BE2C (cell line): ENCODE measurements around the gene NIN.

ENCODE experiments used
- DNase-seq: peaks from one replicate; pipeline ENCODE4 v3.0.0-alpha.2; 2020
- H3K27me3 ChIP-seq: fragments of 250-450 bp; sonication (Bioruptor Pico); 2 replicates; pipeline ENCODE4 v1.5.1; 2020; ENCODE audit warnings: mild to moderate bottlenecking
- H3K36me3 ChIP-seq: fragments of 250-450 bp; sonication (Bioruptor Pico); 2 replicates; pipeline ENCODE4 v1.5.1; 2020; ENCODE audit warnings: mild to moderate bottlenecking
- H3K4me1 ChIP-seq: fragments of 250-450 bp; sonication (Bioruptor Pico); 2 replicates; pipeline ENCODE4 v1.5.1; 2020
- H3K4me3 ChIP-seq: 2 replicates; pipeline ENCODE4 v1.5.1; 2011; ENCODE audit warnings: low read depth, low read length
- H3K9me3 ChIP-seq: fragments of 250-450 bp; sonication (Bioruptor Pico); 2 replicates; pipeline ENCODE4 v1.5.1; 2020
- TF ChIP-seq, protein P1 (sequence below): IDR thresholded peaks from 2 replicates; pipeline ENCODE4 v1.5.1; 2012; ENCODE audit warnings: mild to moderate bottlenecking, low read depth, low read length

NIN gene

DNA sequence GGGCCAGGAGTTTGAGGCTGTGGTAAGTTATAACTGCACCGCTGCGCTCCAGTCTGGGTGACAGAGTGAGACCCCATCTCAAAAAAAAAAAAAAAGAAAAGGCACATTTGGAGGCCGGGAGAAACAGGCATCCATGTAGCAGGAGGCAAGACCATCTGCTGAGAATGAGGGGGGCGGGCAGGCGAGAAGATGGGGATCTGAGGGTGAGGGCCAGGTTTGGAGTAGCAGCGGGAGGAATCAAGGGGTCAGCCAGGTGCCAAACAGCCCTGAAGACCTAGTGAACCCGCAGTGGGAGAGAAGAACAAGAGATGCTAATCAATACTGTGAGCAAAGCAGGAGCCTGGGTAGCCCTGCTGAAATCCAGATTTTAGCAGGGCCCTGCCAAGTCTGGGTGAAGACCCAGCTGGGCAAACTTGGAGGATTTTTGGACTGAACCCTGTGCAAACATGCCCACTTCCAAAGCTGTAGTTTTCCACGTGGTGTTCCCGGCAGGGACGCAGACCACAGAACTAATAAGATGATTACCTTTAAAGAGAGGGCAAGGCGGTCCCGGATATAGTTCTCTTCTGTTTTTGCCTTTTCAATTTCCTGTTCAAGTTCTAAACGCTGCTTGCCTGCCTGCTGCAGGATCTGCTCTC, 61.0 kb downstream of the NIN start:
- Histone ChIP-seq H3K36me3 (peaks cover 12% of the 10 kb centered on the region), H3K4me1 (peaks cover 4% of the 10 kb centered on the region; the same call in 1 of the 2 replicates), H3K9me3 (no peaks in the 10 kb centered on the region), H3K27me3 (no peaks in the 10 kb centered on the region), H3K4me3 (no peak overlapping the region)
- no peak for DNase-seq
- TF ChIP-seq, protein P1, sequence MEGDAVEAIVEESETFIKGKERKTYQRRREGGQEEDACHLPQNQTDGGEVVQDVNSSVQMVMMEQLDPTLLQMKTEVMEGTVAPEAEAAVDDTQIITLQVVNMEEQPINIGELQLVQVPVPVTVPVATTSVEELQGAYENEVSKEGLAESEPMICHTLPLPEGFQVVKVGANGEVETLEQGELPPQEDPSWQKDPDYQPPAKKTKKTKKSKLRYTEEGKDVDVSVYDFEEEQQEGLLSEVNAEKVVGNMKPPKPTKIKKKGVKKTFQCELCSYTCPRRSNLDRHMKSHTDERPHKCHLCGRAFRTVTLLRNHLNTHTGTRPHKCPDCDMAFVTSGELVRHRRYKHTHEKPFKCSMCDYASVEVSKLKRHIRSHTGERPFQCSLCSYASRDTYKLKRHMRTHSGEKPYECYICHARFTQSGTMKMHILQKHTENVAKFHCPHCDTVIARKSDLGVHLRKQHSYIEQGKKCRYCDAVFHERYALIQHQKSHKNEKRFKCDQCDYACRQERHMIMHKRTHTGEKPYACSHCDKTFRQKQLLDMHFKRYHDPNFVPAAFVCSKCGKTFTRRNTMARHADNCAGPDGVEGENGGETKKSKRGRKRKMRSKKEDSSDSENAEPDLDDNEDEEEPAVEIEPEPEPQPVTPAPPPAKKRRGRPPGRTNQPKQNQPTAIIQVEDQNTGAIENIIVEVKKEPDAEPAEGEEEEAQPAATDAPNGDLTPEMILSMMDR = no peak

DNA sequence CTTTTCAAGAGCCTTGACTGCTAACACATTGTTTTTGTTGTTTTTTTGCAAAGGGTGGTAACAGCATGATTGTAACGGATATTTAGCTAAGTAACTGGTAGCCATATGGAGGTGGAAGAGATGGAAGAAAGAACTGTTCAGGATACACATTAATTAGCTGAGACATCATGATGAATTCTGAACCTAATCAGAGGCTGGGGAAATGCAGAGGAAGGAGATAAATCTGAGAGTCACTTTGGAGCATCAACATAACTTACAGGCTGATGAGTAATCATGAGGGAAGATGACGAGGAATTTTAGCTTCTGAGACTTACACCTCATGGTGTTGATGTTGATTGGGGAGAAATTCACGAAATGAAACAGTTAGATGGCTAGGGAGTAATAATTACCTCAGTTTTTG, 62.3 kb downstream of the NIN start:
- TF ChIP-seq, protein P1 = no peak
- Histone ChIP-seq H3K36me3 (peaks cover 13% of the 10 kb centered on the region), H3K27me3 (no peaks in the 10 kb centered on the region), H3K9me3 (no peaks in the 10 kb centered on the region), H3K4me3 (no peak overlapping the region), H3K4me1 (peaks cover 4% of the 10 kb centered on the region; the same call in 1 of the 2 replicates)
- DNase-seq = no peak

DNA sequence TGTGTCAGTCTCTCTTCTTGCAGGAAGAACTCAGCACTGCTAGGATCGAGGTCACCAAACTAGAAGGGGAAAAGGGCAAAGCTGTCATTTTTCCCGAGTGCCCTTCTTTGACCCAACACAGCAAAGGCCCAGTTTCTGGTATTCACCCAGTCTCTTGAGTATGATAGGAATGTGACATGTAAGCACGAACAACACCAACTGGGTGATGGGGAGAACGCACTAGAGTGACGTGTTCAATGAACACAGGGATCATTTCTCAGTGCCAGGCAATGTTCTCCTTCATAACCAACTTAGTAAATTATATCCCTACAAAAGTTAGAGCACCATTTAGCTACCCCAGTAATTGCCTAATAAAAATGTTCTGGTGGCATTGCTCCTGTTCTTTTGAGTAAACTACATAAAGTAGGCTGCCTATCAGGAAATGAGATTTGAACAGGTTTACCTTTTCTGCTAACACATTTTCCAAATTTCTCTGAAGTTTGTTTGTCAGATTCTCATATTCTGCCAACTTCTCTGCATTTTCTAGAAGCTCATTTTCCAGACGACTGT, 64.5 kb downstream of the NIN start:
- Histone ChIP-seq H3K4me3 (no peak overlapping the region), H3K36me3 (peaks cover 27% of the 10 kb centered on the region), H3K4me1 (peaks cover 4% of the 10 kb centered on the region; the same call in 1 of the 2 replicates), H3K9me3 (no peaks in the 10 kb centered on the region), H3K27me3 (no peaks in the 10 kb centered on the region)
- TF ChIP-seq, protein P1 = no peak
- no peak for DNase-seq

- DNase-seq = no peak
- H3K27me3 ChIP-seq = no peaks in the 10 kb centered on the region
- H3K4me1 ChIP-seq = peaks cover 3% of the 10 kb centered on the region; the same call in 1 of the 2 replicates
- peaks cover 25% of the 10 kb centered on the region for H3K36me3 ChIP-seq
- no peaks in the 10 kb centered on the region for H3K9me3 ChIP-seq
- TF ChIP-seq, protein P1 = no peak
- no peak overlapping the region for H3K4me3 ChIP-seq
Measured at GRCh38 chr14:50763382-50764007, 67.5 kb downstream of the NIN start.

DNA sequence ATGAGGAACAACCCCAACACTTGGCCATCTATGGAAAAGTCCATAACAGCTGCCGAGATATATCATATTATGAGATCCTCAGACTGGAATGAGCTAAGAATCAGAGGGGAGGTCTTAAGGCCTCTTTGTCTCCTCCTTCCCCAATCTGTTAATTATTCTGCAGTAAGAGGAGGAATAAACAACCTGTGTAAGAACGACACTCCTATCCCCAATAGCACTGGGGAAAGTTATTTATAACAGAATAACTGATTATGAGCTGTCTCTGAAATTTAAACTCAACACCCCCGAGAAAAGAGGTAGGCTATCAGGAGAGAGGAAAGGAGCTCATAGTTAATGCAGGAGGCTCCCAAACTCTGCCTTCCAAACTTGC, 68.0 kb downstream of the NIN start:
- TF ChIP-seq, protein P1 = no peak
- no peaks in the 10 kb centered on the region for H3K9me3 ChIP-seq
- DNase-seq = no peak
- no peaks in the 10 kb centered on the region for H3K4me1 ChIP-seq
- H3K27me3 ChIP-seq = no peaks in the 10 kb centered on the region
- peaks cover 21% of the 10 kb centered on the region for H3K36me3 ChIP-seq
- no peak overlapping the region for H3K4me3 ChIP-seq
